ENCODE results near the gene NCOA5.

- TF ChIP-seq CTCF (IDR thresholded peaks at IDR 0.05) = no peak
- no peak for TF ChIP-seq POLR2A (IDR thresholded peaks at IDR 0.05)
Observed at GRCh38 chr20:46111836-46112212, 22.1 kb upstream of the NCOA5 start.

All from body of pancreas (tissue), 4 donors.